ENCODE measurements around the gene PDE1A. TPM values are rescaled to one million over a fixed set of nuclear protein-coding genes. Genes with fewer than 3 reads are reported as not detected.

The PDE1A gene
- total and polyA plus RNA-seq, 2 donors (not counting 1 experiment from before 2014, with no cell fraction given), result 0.07 TPM; not detected in 1

DNA sequence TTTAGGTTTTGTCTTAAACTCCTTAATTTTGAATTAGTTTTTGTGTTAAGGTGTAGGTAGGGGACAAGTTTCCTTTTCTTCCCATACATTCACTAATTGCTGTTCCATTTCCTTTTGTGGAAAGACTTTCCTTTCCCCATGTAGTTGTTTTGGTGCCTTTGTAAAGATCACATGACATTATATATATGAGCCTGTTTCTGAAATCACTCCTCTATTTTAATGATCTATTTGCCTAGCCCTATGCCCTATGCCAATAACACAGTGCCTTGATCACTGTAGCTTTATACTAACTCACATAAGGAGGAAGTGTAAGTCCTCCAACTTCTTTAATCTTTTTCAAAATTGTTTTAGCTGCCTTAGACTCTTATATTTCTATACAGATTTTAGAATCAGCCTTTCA, 229.3 kb downstream of the PDE1A start:
- intact Hi-C loops (cut with micrococcal nuclease), result no loop called here
- Histone ChIP-seq H3K9ac (ENCODE audit: low read length) (no peak overlapping the region), H3K27ac (ENCODE audit: low read length in 2 of 2) (no peak overlapping the region), H2AFZ (ENCODE audit: insufficient read depth, low read depth, low read length, poor library complexity, severe bottlenecking) (no peak overlapping the region), H3K4me2 (replicated peaks; ENCODE audit: low read depth, low read length, poor library complexity, severe bottlenecking) (no peak overlapping the region), H3K79me2 (ENCODE audit: control insufficient read depth, insufficient read depth, low read length) (no peaks in the 10 kb centered on the region), H3K4me1 (ENCODE audit: control insufficient read depth in 2 of 2, insufficient read depth in 2 of 2, low read length in 2 of 2) (no peaks in the 10 kb centered on the region), H3K27me3 (replicated peaks in 1 of 4; ENCODE audit: control extremely low read depth in 1 of 4, control insufficient read depth in 3 of 4, insufficient read depth in 4 of 4, low read length in 3 of 4) (no peaks in the 10 kb centered on the region), H3K9me3 (ENCODE audit: control extremely low read depth in 1 of 3, control insufficient read depth in 2 of 3, insufficient read depth in 1 of 3, low read length in 2 of 3) (no peaks in the 10 kb centered on the region), H3K36me3 (replicated peaks in 1 of 2; ENCODE audit: control extremely low read depth in 1 of 2, control insufficient read depth in 1 of 2, extremely low read depth in 1 of 2, insufficient read depth in 2 of 2, low read length in 1 of 2) (no peaks in the 10 kb centered on the region), H4K20me1 (ENCODE audit: control insufficient read depth, insufficient read depth, low read length, poor library complexity, severe bottlenecking) (no peaks in the 10 kb centered on the region), H3K4me3 (ENCODE audit: control extremely low read depth in 1 of 5, extremely low read depth in 1 of 5, insufficient read depth in 1 of 5, low read depth in 2 of 5, low read length in 4 of 5) (no peak overlapping the region)
- ATAC-seq (ENCODE audit: low read depth), result no peak
- Mint-ChIP-seq H3K4me3 (no peak overlapping the region), H3K4me1 (no peaks in the 10 kb centered on the region), H3K27me3 (peaks cover 3% of the 10 kb centered on the region), H3K27ac (no peak overlapping the region), H3K9me3 (ENCODE audit: insufficient read depth) (no peaks in the 10 kb centered on the region)
- ChIA-PET CTCF (no interaction called here), POLR2A (no interaction called here)
- no peak for DNase-seq
- no peak for TF ChIP-seq EZH2 (IDR thresholded peaks at IDR 0.05; ENCODE audit: borderline replicate concordance, insufficient read depth, low read depth, low read length, poor library complexity, severe bottlenecking)
- TF ChIP-seq, protein P1, sequence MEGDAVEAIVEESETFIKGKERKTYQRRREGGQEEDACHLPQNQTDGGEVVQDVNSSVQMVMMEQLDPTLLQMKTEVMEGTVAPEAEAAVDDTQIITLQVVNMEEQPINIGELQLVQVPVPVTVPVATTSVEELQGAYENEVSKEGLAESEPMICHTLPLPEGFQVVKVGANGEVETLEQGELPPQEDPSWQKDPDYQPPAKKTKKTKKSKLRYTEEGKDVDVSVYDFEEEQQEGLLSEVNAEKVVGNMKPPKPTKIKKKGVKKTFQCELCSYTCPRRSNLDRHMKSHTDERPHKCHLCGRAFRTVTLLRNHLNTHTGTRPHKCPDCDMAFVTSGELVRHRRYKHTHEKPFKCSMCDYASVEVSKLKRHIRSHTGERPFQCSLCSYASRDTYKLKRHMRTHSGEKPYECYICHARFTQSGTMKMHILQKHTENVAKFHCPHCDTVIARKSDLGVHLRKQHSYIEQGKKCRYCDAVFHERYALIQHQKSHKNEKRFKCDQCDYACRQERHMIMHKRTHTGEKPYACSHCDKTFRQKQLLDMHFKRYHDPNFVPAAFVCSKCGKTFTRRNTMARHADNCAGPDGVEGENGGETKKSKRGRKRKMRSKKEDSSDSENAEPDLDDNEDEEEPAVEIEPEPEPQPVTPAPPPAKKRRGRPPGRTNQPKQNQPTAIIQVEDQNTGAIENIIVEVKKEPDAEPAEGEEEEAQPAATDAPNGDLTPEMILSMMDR (IDR thresholded peaks at IDR 0.05), result no peak

DNA sequence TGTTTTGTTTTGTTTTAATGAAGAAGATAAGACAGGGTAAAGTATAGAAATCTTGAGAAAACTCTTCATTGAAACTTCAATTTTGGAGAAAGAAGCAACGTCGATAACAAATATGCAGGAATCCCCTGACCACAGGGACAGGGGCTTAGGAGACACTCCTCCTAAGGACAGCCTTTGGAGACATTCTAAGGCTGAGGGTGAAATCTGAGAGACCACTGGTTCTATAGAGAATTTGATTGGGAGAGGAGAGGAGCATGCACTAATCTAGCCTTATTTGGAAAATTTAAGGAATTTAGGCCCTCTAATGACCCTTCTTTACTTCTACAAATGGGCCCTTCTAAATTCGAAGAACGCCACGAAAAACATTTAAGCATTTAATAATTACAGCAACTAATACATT, 233.5 kb downstream of the PDE1A start:
- Histone ChIP-seq H3K27me3 (replicated peaks in 1 of 4; ENCODE audit: control extremely low read depth in 1 of 4, control insufficient read depth in 3 of 4, insufficient read depth in 4 of 4, low read length in 3 of 4) (no peaks in the 10 kb centered on the region), H3K27ac (ENCODE audit: low read length in 2 of 2) (no peak overlapping the region), H3K79me2 (ENCODE audit: control insufficient read depth, insufficient read depth, low read length) (no peaks in the 10 kb centered on the region), H3K9ac (ENCODE audit: low read length) (no peak overlapping the region), H3K4me2 (replicated peaks; ENCODE audit: low read depth, low read length, poor library complexity, severe bottlenecking) (no peak overlapping the region), H3K9me3 (ENCODE audit: control extremely low read depth in 1 of 3, control insufficient read depth in 2 of 3, insufficient read depth in 1 of 3, low read length in 2 of 3) (no peaks in the 10 kb centered on the region), H2AFZ (ENCODE audit: insufficient read depth, low read depth, low read length, poor library complexity, severe bottlenecking) (no peak overlapping the region), H3K4me3 (ENCODE audit: control extremely low read depth in 1 of 5, extremely low read depth in 1 of 5, insufficient read depth in 1 of 5, low read depth in 2 of 5, low read length in 4 of 5) (no peak overlapping the region), H4K20me1 (ENCODE audit: control insufficient read depth, insufficient read depth, low read length, poor library complexity, severe bottlenecking) (no peaks in the 10 kb centered on the region), H3K4me1 (ENCODE audit: control insufficient read depth in 2 of 2, insufficient read depth in 2 of 2, low read length in 2 of 2) (no peaks in the 10 kb centered on the region), H3K36me3 (replicated peaks in 1 of 2; ENCODE audit: control extremely low read depth in 1 of 2, control insufficient read depth in 1 of 2, extremely low read depth in 1 of 2, insufficient read depth in 2 of 2, low read length in 1 of 2) (no peaks in the 10 kb centered on the region)
- CTCF ChIA-PET, result no interaction called here
- H3K9me3 Mint-ChIP-seq (ENCODE audit: insufficient read depth), result no peaks in the 10 kb centered on the region
- no peak overlapping the region for H3K27ac Mint-ChIP-seq
- no peak overlapping the region for H3K4me3 Mint-ChIP-seq
- WGBS (ENCODE audit: insufficient coverage), result 100% methylated on average over 2 of the region's 5 CpGs
- no peak for TF ChIP-seq EZH2 (IDR thresholded peaks at IDR 0.05; ENCODE audit: borderline replicate concordance, insufficient read depth, low read depth, low read length, poor library complexity, severe bottlenecking)
- TF ChIP-seq, protein P1 (IDR thresholded peaks at IDR 0.05), result no peak
- ATAC-seq (ENCODE audit: low read depth), result no peak
- no peaks in the 10 kb centered on the region for H3K27me3 Mint-ChIP-seq
- H3K4me1 Mint-ChIP-seq, result no peaks in the 10 kb centered on the region
- POLR2A ChIA-PET, result no interaction called here
- intact Hi-C loops (cut with micrococcal nuclease), result no loop called here
- DNase-seq, result no peak

Data from B cell (primary cell).